ENCODE data around the gene PERM1.

Gene PERM1

DNA sequence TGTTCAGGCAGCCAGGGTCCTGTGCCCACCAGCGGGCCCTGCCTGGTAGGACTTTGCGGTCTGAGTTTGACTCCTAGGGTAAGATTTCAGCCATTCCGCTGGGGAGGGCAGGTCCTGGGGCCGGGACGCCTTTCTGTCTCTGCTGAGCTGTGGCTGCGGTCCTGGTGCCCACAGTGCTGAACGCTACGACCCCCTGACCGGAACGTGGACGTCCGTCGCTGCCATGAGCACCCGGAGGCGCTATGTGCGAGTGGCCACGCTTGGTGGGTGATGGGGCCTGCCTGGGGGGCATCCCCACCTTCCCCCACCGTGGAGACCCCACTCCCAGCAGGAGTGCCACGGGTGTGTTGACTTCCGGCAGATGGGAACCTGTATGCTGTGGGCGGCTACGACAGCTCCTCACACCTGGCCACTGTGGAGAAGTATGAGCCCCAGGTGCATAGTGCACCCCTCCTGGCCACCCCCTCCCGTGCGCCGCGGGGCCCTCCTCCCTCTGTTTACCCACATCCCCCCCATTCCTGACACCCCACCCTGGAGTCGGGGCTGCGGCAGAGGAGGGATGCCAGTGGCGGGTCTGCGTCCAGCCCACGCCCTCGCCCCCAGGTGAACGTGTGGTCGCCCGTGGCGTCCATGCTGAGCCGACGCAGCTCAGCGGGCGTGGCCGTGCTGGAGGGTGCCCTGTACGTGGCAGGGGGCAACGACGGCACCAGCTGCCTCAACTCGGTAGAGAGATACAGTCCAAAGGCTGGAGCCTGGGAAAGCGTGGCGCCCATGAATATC, 18.0 kb downstream of the PERM1 start:
- H3K27me3 ChIP-seq (ENCODE audit: insufficient read depth, insufficient read length) = peaks cover 28% of the 10 kb centered on the region
- no peak for TF ChIP-seq ZNF274 (IDR thresholded peaks at IDR 0.05; ENCODE audit: low read depth, low read length)
- TF ChIP-seq SUZ12 (IDR thresholded peaks at IDR 0.05; ENCODE audit: extremely low read depth, insufficient read depth, insufficient read length) = no peak
- no peak for TF ChIP-seq YY1 (IDR thresholded peaks at IDR 0.05; ENCODE audit: insufficient read depth, insufficient read length)
- no peak overlapping the region for H3K9ac ChIP-seq (ENCODE audit: insufficient read length, low read depth)
- peaks cover 31% of the 10 kb centered on the region for H3K36me3 ChIP-seq (ENCODE audit: insufficient read depth, insufficient read length, low read length)
- no peak overlapping the region for H3K4me3 ChIP-seq (ENCODE audit: insufficient read length, low read depth)
- no peak for DNase-seq (ENCODE audit: low read depth, low spot score)
- peaks cover 8% of the 10 kb centered on the region for H3K4me1 ChIP-seq (ENCODE audit: insufficient read depth, insufficient read length)
- no peaks in the 10 kb centered on the region for H3K9me3 ChIP-seq (ENCODE audit: insufficient read depth, low read length)

DNA sequence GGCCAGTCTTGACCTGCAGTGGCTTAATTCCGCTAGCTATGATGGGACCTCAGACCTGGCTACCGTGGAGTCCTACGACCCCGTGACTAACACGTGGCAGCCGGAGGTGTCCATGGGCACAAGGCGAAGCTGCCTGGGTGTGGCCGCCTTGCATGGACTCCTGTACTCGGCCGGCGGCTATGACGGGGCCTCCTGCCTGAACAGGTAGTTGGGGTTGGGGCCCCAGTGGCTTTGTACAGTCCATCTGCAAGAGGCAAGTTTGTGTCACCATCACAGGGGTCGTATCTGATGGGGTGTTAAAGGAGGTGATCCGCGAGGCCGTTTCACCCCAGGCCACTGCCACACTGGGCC, 18.6 kb downstream of the PERM1 start:
- no peak overlapping the region for H3K9ac ChIP-seq (ENCODE audit: insufficient read length, low read depth)
- H3K27me3 ChIP-seq (ENCODE audit: insufficient read depth, insufficient read length) = peaks cover 22% of the 10 kb centered on the region
- H3K4me1 ChIP-seq (ENCODE audit: insufficient read depth, insufficient read length) = peaks cover 8% of the 10 kb centered on the region
- TF ChIP-seq SUZ12 (IDR thresholded peaks at IDR 0.05; ENCODE audit: extremely low read depth, insufficient read depth, insufficient read length) (no peak), YY1 (IDR thresholded peaks at IDR 0.05; ENCODE audit: insufficient read depth, insufficient read length) (no peak), ZNF274 (IDR thresholded peaks at IDR 0.05; ENCODE audit: low read depth, low read length) (no peak)
- no peak overlapping the region for H3K4me3 ChIP-seq (ENCODE audit: insufficient read length, low read depth)
- H3K9me3 ChIP-seq (ENCODE audit: insufficient read depth, low read length) = no peaks in the 10 kb centered on the region
- no peak for DNase-seq (ENCODE audit: low read depth, low spot score)
- H3K36me3 ChIP-seq (ENCODE audit: insufficient read depth, insufficient read length, low read length) = peaks cover 31% of the 10 kb centered on the region

DNA sequence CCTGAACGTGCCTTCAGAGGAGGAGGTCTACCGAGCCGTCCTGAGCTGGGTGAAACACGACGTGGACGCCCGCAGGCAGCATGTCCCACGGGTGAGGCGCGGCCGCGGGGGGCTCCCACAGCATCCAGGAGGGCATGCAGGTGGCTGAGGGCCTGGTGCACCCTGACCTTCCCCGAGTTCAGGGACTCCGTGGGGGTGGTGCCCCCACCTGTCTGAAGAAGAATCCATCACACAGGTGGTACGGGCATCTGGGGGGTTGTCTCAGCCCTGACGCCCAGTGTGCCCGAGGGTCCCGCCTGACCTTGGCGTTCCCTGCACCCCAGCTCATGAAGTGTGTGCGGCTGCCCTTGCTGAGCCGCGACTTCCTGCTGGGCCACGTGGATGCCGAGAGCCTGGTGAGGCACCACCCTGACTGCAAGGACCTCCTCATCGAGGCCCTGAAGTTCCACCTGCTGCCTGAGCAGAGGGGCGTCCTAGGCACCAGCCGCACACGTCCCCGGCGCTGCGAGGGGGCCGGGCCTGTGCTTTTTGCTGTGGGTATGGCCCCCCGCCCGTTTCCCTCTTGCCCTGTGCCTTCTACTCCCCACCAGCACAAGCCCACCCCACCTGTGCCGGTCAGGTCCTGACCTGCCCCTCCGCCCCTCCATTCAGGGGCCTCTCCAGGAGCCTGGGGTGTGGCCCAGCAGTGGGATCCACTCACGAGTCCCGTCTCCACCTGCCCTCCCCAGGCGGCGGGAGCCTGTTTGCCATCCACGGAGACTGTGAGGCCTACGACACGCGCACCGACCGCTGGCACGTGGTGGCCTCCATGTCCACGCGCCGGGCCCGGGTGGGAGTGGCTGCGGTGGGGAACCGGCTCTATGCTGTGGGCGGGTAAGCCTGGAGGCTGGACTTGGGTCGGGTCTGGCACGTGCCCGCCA, 19.3 kb downstream of the PERM1 start:
- TF ChIP-seq SUZ12 (IDR thresholded peaks at IDR 0.05; ENCODE audit: extremely low read depth, insufficient read depth, insufficient read length) = no peak
- no peak for TF ChIP-seq YY1 (IDR thresholded peaks at IDR 0.05; ENCODE audit: insufficient read depth, insufficient read length)
- no peak for TF ChIP-seq ZNF274 (IDR thresholded peaks at IDR 0.05; ENCODE audit: low read depth, low read length)
- peaks cover 10% of the 10 kb centered on the region for H3K4me1 ChIP-seq (ENCODE audit: insufficient read depth, insufficient read length)
- no peak overlapping the region for H3K9ac ChIP-seq (ENCODE audit: insufficient read length, low read depth)
- no peak for DNase-seq (ENCODE audit: low read depth, low spot score)
- H3K36me3 ChIP-seq (ENCODE audit: insufficient read depth, insufficient read length, low read length) = peaks cover 32% of the 10 kb centered on the region
- peaks cover 22% of the 10 kb centered on the region for H3K27me3 ChIP-seq (ENCODE audit: insufficient read depth, insufficient read length)
- no peak overlapping the region for H3K4me3 ChIP-seq (ENCODE audit: insufficient read length, low read depth)
- no peaks in the 10 kb centered on the region for H3K9me3 ChIP-seq (ENCODE audit: insufficient read depth, low read length)

DNA sequence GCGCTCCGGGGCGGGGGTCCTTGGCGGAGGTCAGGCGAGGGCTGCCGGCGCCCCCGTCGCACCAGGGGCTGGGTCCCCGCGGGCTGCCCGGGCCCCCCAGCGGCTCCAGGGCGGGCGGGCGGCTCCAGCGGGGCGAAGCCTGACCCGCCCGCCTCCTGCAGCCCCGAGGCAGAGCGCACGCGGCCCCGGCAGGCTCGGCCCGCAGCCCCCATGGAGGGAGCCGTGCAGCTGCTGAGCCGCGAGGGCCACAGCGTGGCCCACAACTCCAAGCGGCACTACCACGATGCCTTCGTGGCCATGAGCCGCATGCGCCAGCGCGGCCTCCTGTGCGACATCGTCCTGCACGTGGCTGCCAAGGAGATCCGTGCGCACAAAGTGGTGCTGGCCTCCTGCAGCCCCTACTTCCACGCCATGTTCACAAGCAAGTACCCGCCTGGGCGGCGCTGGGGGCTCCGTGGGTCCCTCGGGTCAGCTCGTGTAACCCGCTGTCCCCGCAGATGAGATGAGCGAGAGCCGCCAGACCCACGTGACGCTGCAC, 20.7 kb downstream of the PERM1 start:
- peaks cover 7% of the 10 kb centered on the region for H3K4me1 ChIP-seq (ENCODE audit: insufficient read depth, insufficient read length)
- H3K9ac ChIP-seq (ENCODE audit: insufficient read length, low read depth) = peak overlapping the region; percentile 74
- TF ChIP-seq YY1 (IDR thresholded peaks at IDR 0.05; ENCODE audit: insufficient read depth, insufficient read length) (no peak), SUZ12 (IDR thresholded peaks at IDR 0.05; ENCODE audit: extremely low read depth, insufficient read depth, insufficient read length) (no peak), ZNF274 (IDR thresholded peaks at IDR 0.05; ENCODE audit: low read depth, low read length) (no peak)
- H3K4me3 ChIP-seq (ENCODE audit: insufficient read length, low read depth) = peak overlapping the region; percentile 67
- peaks cover 47% of the 10 kb centered on the region for H3K36me3 ChIP-seq (ENCODE audit: insufficient read depth, insufficient read length, low read length)
- no peaks in the 10 kb centered on the region for H3K9me3 ChIP-seq (ENCODE audit: insufficient read depth, low read length)
- peaks cover 17% of the 10 kb centered on the region for H3K27me3 ChIP-seq (ENCODE audit: insufficient read depth, insufficient read length)
- no peak for DNase-seq (ENCODE audit: low read depth, low spot score)

DNA sequence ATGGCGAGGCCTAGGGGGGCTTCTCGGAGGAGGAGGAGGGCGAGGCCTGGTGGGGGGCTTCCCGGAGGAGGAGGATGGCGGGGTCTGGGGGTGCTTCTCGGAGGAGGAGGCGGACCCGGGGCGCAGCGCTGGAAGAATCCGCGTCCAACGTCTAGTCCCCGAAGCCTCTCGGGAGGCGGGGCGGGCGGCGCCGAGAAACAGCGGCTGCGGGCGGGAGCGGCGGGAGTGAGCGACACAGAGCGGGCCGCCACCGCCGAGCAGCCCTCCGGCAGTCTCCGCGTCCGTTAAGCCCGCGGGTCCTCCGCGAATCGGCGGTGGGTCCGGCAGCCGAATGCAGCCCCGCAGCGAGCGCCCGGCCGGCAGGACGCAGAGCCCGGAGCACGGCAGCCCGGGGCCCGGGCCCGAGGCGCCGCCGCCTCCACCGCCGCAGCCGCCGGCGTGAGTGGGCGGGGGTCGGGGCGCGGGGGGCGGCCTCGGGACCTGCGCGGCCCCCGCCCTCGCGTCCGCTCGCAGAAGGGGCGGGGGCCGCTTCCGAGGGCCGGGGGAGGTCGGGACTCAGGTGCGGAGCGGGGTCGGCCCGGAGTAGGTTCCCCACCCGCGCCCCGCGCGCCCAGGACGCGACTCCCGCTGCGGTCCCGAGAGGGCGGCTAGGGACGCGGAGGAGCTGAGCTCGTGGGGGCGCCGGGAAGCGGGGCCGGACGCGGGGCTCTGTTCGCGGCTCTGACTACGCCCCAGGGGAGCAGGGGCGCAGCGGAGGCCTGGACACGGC, 21.3 kb downstream of the PERM1 start, which contains the start of gene KLHL17:
KLHL17 (plus strand) TSS at position 222 of the 769 bp plus-strand sequence; CDS start at position 332, 110 bp downstream.
- no peaks in the 10 kb centered on the region for H3K9me3 ChIP-seq (ENCODE audit: insufficient read depth, low read length)
- H3K4me1 ChIP-seq (ENCODE audit: insufficient read depth, insufficient read length) = peaks cover 7% of the 10 kb centered on the region
- DNase-seq (ENCODE audit: low read depth, low spot score) = no peak
- H3K9ac ChIP-seq (ENCODE audit: insufficient read length, low read depth) = peak within 1 kb of the TSS; percentile 74
- peaks cover 17% of the 10 kb centered on the region for H3K27me3 ChIP-seq (ENCODE audit: insufficient read depth, insufficient read length)
- H3K4me3 ChIP-seq (ENCODE audit: insufficient read length, low read depth) = peak within 1 kb of the TSS; percentile 67
- H3K36me3 ChIP-seq (ENCODE audit: insufficient read depth, insufficient read length, low read length) = peaks cover 53% of the 10 kb centered on the region
- TF ChIP-seq YY1 (IDR thresholded peaks at IDR 0.05; ENCODE audit: insufficient read depth, insufficient read length) (no peak), SUZ12 (IDR thresholded peaks at IDR 0.05; ENCODE audit: extremely low read depth, insufficient read depth, insufficient read length) (no peak), ZNF274 (IDR thresholded peaks at IDR 0.05; ENCODE audit: low read depth, low read length) (no peak)

DNA sequence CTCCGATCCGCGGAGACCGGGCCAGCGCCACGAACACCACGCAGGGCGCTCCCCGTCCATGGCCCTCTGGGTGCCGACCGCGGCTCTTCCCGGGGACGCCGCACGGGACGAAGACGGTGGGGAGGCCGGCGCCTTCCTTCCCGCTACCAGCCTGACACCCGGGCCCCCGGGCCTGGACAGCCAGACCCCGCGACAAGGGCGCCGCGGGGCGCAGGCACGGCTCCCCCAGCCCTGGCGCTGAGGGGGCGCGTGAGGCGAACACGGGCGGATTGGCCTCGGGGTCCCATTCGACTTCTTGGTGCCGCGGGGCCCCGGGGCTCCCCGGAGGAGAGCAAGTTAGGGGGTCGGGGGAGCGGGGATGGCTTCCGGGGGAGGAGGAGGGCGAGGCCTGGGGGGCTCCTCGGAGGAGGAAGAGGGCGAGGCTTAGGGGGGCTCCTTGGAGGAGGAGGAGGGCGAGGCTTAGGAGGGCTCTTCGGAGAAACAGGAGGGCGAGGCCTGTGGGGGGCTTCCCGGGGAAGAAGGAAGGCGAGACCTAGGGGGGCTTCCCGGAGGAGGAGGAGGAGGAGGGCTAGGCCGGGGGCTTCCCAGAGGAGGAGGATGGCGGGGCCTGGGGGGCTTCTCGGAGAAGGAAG, 22.0 kb downstream of the PERM1 start:
- TF ChIP-seq SUZ12 (IDR thresholded peaks at IDR 0.05; ENCODE audit: extremely low read depth, insufficient read depth, insufficient read length) = no peak
- no peak for TF ChIP-seq ZNF274 (IDR thresholded peaks at IDR 0.05; ENCODE audit: low read depth, low read length)
- no peak for TF ChIP-seq YY1 (IDR thresholded peaks at IDR 0.05; ENCODE audit: insufficient read depth, insufficient read length)
- Histone ChIP-seq H3K4me1 (ENCODE audit: insufficient read depth, insufficient read length) (peaks cover 7% of the 10 kb centered on the region), H3K4me3 (ENCODE audit: insufficient read length, low read depth) (no peak overlapping the region), H3K36me3 (ENCODE audit: insufficient read depth, insufficient read length, low read length) (peaks cover 58% of the 10 kb centered on the region), H3K9ac (ENCODE audit: insufficient read length, low read depth) (no peak overlapping the region), H3K9me3 (ENCODE audit: insufficient read depth, low read length) (no peaks in the 10 kb centered on the region), H3K27me3 (ENCODE audit: insufficient read depth, insufficient read length) (peaks cover 17% of the 10 kb centered on the region)
- DNase-seq (ENCODE audit: low read depth, low spot score) = no peak
